Mononuclear cell (primary cell): ENCODE data around the gene FBXL17. TPM values are rescaled to one million over a fixed set of nuclear protein-coding genes. Genes with fewer than 3 reads are reported as not detected.

ENCODE experiments used
- H3K27me3 ChIP-seq: 2 replicates; pipeline ENCODE4 v1.6.0; 2011; ENCODE audit warnings: low read length, control low read depth; ENCODE audit not compliant: insufficient read depth
- H3K4me1 ChIP-seq: 2 replicates; pipeline ENCODE4 v1.5.1; 2011; ENCODE audit warnings: mild to moderate bottlenecking, low read length, control low read depth; ENCODE audit not compliant: insufficient read depth
- H3K4me3 ChIP-seq: 2 replicates; pipeline ENCODE4 v1.5.1; 2011; ENCODE audit warnings: mild to moderate bottlenecking, low read length, moderate library complexity
- H3K9me3 ChIP-seq: 2 replicates; pipeline ENCODE4 v1.5.1; 2011; ENCODE audit warnings: low read depth, mild to moderate bottlenecking, control low read depth, low read length
- total RNA-seq: library from RNA; depleted of rRNA; stranded (reverse); fragments of >200 nt; gene quantifications from one replicate; pipeline ENCODE4 v1.2.3, GENCODE V29; 2012

Gene FBXL17
- total RNA-seq, 1 donor: 19.3 TPM

GRCh38 chr5:107930891-107931290 lies 451.0 kb downstream of the FBXL17 start:
- H3K9me3 ChIP-seq: no peaks in the 10 kb centered on the region
- H3K4me3 ChIP-seq: no peak overlapping the region
- no peaks in the 10 kb centered on the region for H3K27me3 ChIP-seq
- H3K4me1 ChIP-seq: no peaks in the 10 kb centered on the region

GRCh38 chr5:107930092-107930491 lies 451.8 kb downstream of the FBXL17 start:
- no peaks in the 10 kb centered on the region for H3K9me3 ChIP-seq
- no peak overlapping the region for H3K4me3 ChIP-seq

GRCh38 chr5:107929080-107929479 lies 452.8 kb downstream of the FBXL17 start:
- no peak overlapping the region for H3K4me3 ChIP-seq
- H3K27me3 ChIP-seq: no peaks in the 10 kb centered on the region
- no peaks in the 10 kb centered on the region for H3K4me1 ChIP-seq
- no peaks in the 10 kb centered on the region for H3K9me3 ChIP-seq

More at GRCh38 chr5:107930092-107930491, 451.8 kb downstream of the FBXL17 start:
- Histone ChIP-seq H3K4me1 (no peaks in the 10 kb centered on the region), H3K27me3 (no peaks in the 10 kb centered on the region)

- no peaks in the 10 kb centered on the region for H3K4me1 ChIP-seq
- no peaks in the 10 kb centered on the region for H3K27me3 ChIP-seq
Observed at GRCh38 chr5:107926121-107926520, 455.8 kb downstream of the FBXL17 start.

GRCh38 chr5:107925200-107925599 lies 456.7 kb downstream of the FBXL17 start:
- Histone ChIP-seq H3K9me3 (no peaks in the 10 kb centered on the region), H3K27me3 (no peaks in the 10 kb centered on the region), H3K4me1 (no peaks in the 10 kb centered on the region), H3K4me3 (no peak overlapping the region)

More at GRCh38 chr5:107926121-107926520, 455.8 kb downstream of the FBXL17 start:
- no peaks in the 10 kb centered on the region for H3K9me3 ChIP-seq
- H3K4me3 ChIP-seq: no peak overlapping the region

GRCh38 chr5:107919969-107920368 lies 461.9 kb downstream of the FBXL17 start:
- Histone ChIP-seq H3K4me3 (no peak overlapping the region), H3K4me1 (no peaks in the 10 kb centered on the region), H3K27me3 (no peaks in the 10 kb centered on the region), H3K9me3 (no peaks in the 10 kb centered on the region)

- Histone ChIP-seq H3K9me3 (no peaks in the 10 kb centered on the region), H3K4me3 (no peak overlapping the region), H3K27me3 (no peaks in the 10 kb centered on the region), H3K4me1 (no peaks in the 10 kb centered on the region)
Observed at GRCh38 chr5:107919361-107919760, 462.5 kb downstream of the FBXL17 start.

GRCh38 chr5:107917983-107918382 lies 463.9 kb downstream of the FBXL17 start:
- H3K27me3 ChIP-seq: no peaks in the 10 kb centered on the region
- H3K4me3 ChIP-seq: no peak overlapping the region
- no peaks in the 10 kb centered on the region for H3K9me3 ChIP-seq
- H3K4me1 ChIP-seq: no peaks in the 10 kb centered on the region

GRCh38 chr5:107916731-107917725 lies 464.9 kb downstream of the FBXL17 start:
- Histone ChIP-seq H3K4me3 (no peak overlapping the region), H3K9me3 (no peaks in the 10 kb centered on the region), H3K27me3 (no peaks in the 10 kb centered on the region), H3K4me1 (no peaks in the 10 kb centered on the region)

GRCh38 chr5:107915176-107915812 lies 466.6 kb downstream of the FBXL17 start:
- no peaks in the 10 kb centered on the region for H3K9me3 ChIP-seq
- H3K4me1 ChIP-seq: no peaks in the 10 kb centered on the region
- no peaks in the 10 kb centered on the region for H3K27me3 ChIP-seq
- H3K4me3 ChIP-seq: no peak overlapping the region

GRCh38 chr5:107913494-107913893 lies 468.4 kb downstream of the FBXL17 start:
- no peaks in the 10 kb centered on the region for H3K27me3 ChIP-seq
- H3K4me1 ChIP-seq: no peaks in the 10 kb centered on the region
- no peak overlapping the region for H3K4me3 ChIP-seq
- H3K9me3 ChIP-seq: no peaks in the 10 kb centered on the region

GRCh38 chr5:107900721-107901120 lies 481.2 kb downstream of the FBXL17 start:
- Histone ChIP-seq H3K9me3 (no peaks in the 10 kb centered on the region), H3K27me3 (no peaks in the 10 kb centered on the region), H3K4me1 (no peaks in the 10 kb centered on the region), H3K4me3 (no peak overlapping the region)

- no peaks in the 10 kb centered on the region for H3K9me3 ChIP-seq
- H3K4me3 ChIP-seq: no peak overlapping the region
- no peaks in the 10 kb centered on the region for H3K27me3 ChIP-seq
- H3K4me1 ChIP-seq: peaks cover 3% of the 10 kb centered on the region
Observed at GRCh38 chr5:107894361-107894760, 487.5 kb downstream of the FBXL17 start.

- Histone ChIP-seq H3K27me3 (no peaks in the 10 kb centered on the region), H3K9me3 (no peaks in the 10 kb centered on the region), H3K4me1 (peaks cover 3% of the 10 kb centered on the region), H3K4me3 (no peak overlapping the region)
Observed at GRCh38 chr5:107893642-107894041, 488.3 kb downstream of the FBXL17 start.

GRCh38 chr5:107889387-107889786 lies 492.5 kb downstream of the FBXL17 start:
- Histone ChIP-seq H3K4me3 (no peak overlapping the region), H3K27me3 (no peaks in the 10 kb centered on the region), H3K9me3 (no peaks in the 10 kb centered on the region), H3K4me1 (peaks cover 3% of the 10 kb centered on the region)
